Measurements from ENCODE around the gene TTC24. TPM values are rescaled to one million over a fixed set of nuclear protein-coding genes. Genes with fewer than 3 reads are reported as not detected.
A peak's percentile ranks its signal among the peaks of the same experiment; 100 is the strongest.

The TTC24 gene
- polyA plus RNA-seq, 1 donor from 2014 or later = not detected

DNA sequence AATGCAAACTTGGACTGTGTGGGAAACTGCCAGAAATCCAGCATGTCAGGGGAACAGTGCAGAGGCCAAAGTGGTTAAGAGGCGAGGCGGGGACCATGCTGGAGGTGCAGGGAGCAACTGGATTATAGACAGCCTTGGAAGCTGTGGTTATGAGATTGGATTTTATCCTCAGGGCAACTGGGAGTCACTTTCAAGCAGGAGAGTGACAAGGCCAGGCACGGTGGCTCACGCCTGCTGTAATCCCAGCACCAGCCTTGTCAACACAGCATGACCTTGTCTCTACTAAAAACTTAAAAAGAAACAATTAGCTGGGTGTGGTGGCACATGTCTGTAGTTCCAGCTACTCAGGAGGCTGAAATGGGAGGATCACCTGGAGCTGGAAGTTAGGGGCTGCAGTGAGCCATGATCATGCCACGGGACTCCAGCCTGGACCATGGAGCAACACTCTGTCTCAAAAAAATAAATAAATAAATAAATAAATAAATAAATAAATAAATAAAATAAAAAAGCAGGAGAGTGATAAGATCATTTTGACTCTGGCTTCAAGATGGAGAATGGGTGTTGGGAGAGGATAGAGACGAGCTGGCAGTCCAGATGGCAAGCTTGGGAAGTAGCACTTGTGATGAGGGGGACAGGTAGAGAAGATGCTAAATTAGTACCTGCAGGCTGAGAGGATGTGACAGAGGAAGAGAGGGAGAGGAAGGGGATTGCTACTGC lies 43.2 kb downstream of the TTC24 start:
- Histone ChIP-seq H3K79me2 (replicated peaks; ENCODE audit: insufficient read depth, low read length) (no peaks in the 10 kb centered on the region), H3K9ac (ENCODE audit: low read length) (no peak overlapping the region), H4K20me1 (ENCODE audit: insufficient read depth) (no peaks in the 10 kb centered on the region), H3K9me3 (ENCODE audit: low read length) (no peaks in the 10 kb centered on the region), H3K27ac (ENCODE audit: low read length) (no peak overlapping the region), H3K27me3 (ENCODE audit: insufficient read depth, low read depth, low read length) (peaks cover 73% of the 10 kb centered on the region), H3K4me3 (ENCODE audit: low read length) (no peak overlapping the region), H2AFZ (ENCODE audit: low read depth, low read length) (no peak overlapping the region), H3F3A (ENCODE audit: insufficient read depth, low read length, poor library complexity, severe bottlenecking) (no peaks in the 10 kb centered on the region), H3K4me2 (ENCODE audit: low read length) (no peak overlapping the region), H3K9me2 (ENCODE audit: insufficient read depth, low read length) (no peaks in the 10 kb centered on the region), H3K36me3 (ENCODE audit: insufficient read depth, low read length) (no peaks in the 10 kb centered on the region)
- TF ChIP-seq TAF1 (IDR thresholded peaks at IDR 0.05; ENCODE audit: low read depth) (no peak), SMC3 (conservative IDR thresholded peaks at IDR 0.05; ENCODE audit: poor library complexity) (no peak), MXI1 (conservative IDR thresholded peaks at IDR 0.05; ENCODE audit: poor library complexity, severe bottlenecking) (no peak), EP300 (conservative IDR thresholded peaks at IDR 0.05; ENCODE audit: poor library complexity, severe bottlenecking) (no peak), POLR2AphosphoS5 (IDR thresholded peaks at IDR 0.05) (no peak), RAD21 (conservative IDR thresholded peaks at IDR 0.05) (no peak), EZH2 (IDR thresholded peaks at IDR 0.05; ENCODE audit: borderline replicate concordance, insufficient read depth, low read length, poor library complexity, severe bottlenecking) (no peak)
- TF ChIP-seq, protein P1, sequence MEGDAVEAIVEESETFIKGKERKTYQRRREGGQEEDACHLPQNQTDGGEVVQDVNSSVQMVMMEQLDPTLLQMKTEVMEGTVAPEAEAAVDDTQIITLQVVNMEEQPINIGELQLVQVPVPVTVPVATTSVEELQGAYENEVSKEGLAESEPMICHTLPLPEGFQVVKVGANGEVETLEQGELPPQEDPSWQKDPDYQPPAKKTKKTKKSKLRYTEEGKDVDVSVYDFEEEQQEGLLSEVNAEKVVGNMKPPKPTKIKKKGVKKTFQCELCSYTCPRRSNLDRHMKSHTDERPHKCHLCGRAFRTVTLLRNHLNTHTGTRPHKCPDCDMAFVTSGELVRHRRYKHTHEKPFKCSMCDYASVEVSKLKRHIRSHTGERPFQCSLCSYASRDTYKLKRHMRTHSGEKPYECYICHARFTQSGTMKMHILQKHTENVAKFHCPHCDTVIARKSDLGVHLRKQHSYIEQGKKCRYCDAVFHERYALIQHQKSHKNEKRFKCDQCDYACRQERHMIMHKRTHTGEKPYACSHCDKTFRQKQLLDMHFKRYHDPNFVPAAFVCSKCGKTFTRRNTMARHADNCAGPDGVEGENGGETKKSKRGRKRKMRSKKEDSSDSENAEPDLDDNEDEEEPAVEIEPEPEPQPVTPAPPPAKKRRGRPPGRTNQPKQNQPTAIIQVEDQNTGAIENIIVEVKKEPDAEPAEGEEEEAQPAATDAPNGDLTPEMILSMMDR (IDR thresholded peaks at IDR 0.05; ENCODE audit: poor library complexity, severe bottlenecking) = no peak
- TF ChIP-seq, protein P2, sequence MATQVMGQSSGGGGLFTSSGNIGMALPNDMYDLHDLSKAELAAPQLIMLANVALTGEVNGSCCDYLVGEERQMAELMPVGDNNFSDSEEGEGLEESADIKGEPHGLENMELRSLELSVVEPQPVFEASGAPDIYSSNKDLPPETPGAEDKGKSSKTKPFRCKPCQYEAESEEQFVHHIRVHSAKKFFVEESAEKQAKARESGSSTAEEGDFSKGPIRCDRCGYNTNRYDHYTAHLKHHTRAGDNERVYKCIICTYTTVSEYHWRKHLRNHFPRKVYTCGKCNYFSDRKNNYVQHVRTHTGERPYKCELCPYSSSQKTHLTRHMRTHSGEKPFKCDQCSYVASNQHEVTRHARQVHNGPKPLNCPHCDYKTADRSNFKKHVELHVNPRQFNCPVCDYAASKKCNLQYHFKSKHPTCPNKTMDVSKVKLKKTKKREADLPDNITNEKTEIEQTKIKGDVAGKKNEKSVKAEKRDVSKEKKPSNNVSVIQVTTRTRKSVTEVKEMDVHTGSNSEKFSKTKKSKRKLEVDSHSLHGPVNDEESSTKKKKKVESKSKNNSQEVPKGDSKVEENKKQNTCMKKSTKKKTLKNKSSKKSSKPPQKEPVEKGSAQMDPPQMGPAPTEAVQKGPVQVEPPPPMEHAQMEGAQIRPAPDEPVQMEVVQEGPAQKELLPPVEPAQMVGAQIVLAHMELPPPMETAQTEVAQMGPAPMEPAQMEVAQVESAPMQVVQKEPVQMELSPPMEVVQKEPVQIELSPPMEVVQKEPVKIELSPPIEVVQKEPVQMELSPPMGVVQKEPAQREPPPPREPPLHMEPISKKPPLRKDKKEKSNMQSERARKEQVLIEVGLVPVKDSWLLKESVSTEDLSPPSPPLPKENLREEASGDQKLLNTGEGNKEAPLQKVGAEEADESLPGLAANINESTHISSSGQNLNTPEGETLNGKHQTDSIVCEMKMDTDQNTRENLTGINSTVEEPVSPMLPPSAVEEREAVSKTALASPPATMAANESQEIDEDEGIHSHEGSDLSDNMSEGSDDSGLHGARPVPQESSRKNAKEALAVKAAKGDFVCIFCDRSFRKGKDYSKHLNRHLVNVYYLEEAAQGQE (IDR thresholded peaks at IDR 0.05; ENCODE audit: borderline replicate concordance) = no peak

DNA sequence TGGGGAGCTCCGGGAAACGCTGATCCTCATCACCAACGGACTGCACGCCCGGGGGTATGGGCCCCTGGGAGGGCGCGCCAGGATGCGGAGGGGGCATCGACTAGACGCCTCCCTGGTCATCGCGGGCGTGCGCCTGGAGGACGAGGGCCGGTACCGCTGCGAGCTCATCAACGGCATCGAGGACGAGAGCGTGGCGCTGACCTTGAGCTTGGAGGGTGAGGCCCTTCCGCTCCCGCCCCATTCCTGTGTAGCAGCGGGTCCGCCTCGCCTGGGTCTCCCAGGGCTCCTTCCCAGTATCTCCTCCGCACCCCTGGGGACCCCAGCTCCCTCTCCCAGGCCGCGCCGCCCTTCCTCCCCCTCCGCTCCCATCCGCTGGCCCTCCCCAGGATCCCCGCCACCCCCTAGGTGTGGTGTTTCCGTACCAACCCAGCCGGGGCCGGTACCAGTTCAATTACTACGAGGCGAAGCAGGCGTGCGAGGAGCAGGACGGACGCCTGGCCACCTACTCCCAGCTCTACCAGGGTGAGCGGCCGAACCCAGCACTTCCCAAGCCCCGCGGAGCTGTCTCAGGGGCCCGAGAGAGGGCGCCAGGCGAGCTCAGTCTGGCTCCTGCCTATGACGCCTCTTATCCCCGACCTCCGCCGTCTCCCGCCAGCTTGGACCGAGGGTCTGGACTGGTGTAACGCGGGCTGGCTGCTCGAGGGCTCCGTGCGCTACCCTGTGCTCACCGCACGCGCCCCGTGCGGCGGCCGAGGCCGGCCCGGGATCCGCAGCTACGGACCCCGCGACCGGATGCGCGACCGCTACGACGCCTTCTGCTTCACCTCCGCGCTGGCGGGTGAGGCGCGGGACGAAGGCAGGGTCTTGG lies 44.7 kb downstream of the TTC24 start:
- TF ChIP-seq SMC3 (conservative IDR thresholded peaks at IDR 0.05; ENCODE audit: poor library complexity) (peak; percentile 44), RAD21 (conservative IDR thresholded peaks at IDR 0.05) (peak; percentile 26), EZH2 (IDR thresholded peaks at IDR 0.05; ENCODE audit: borderline replicate concordance, insufficient read depth, low read length, poor library complexity, severe bottlenecking) (no peak), EP300 (conservative IDR thresholded peaks at IDR 0.05; ENCODE audit: poor library complexity, severe bottlenecking) (no peak), MXI1 (conservative IDR thresholded peaks at IDR 0.05; ENCODE audit: poor library complexity, severe bottlenecking) (no peak)
- TF ChIP-seq, protein P2 (IDR thresholded peaks at IDR 0.05; ENCODE audit: borderline replicate concordance) = no peak
- TF ChIP-seq, protein P1 (IDR thresholded peaks at IDR 0.05; ENCODE audit: poor library complexity, severe bottlenecking) = peak; percentile 69
- peaks cover 67% of the 10 kb centered on the region for H3K27me3 ChIP-seq (ENCODE audit: insufficient read depth, low read depth, low read length)
- no peaks in the 10 kb centered on the region for H4K20me1 ChIP-seq (ENCODE audit: insufficient read depth)
- no peak overlapping the region for H2AFZ ChIP-seq (ENCODE audit: low read depth, low read length)
- no peaks in the 10 kb centered on the region for H3K79me2 ChIP-seq (replicated peaks; ENCODE audit: insufficient read depth, low read length)
- no peaks in the 10 kb centered on the region for H3K9me2 ChIP-seq (ENCODE audit: insufficient read depth, low read length)
- no peak overlapping the region for H3K27ac ChIP-seq (ENCODE audit: low read length)
- H3K9ac ChIP-seq (ENCODE audit: low read length) = peak overlapping the region; percentile 42
- peak overlapping the region; percentile 69 for H3K4me3 ChIP-seq (ENCODE audit: low read length)
- peak overlapping the region; percentile 6 for H3K4me2 ChIP-seq (ENCODE audit: low read length)
- H3K36me3 ChIP-seq (ENCODE audit: insufficient read depth, low read length) = no peaks in the 10 kb centered on the region
- no peaks in the 10 kb centered on the region for H3K9me3 ChIP-seq (ENCODE audit: low read length)
- H3F3A ChIP-seq (ENCODE audit: insufficient read depth, low read length, poor library complexity, severe bottlenecking) = no peaks in the 10 kb centered on the region

Measured in neural cell (in vitro differentiated cells).